ENCODE data around the gene FAM13A.
"Not testable (repeated sequence)": the region's sequence is repeated elsewhere in the genome, so short reads cannot be mapped to it uniquely, and the experiment has no call there.

DNA sequence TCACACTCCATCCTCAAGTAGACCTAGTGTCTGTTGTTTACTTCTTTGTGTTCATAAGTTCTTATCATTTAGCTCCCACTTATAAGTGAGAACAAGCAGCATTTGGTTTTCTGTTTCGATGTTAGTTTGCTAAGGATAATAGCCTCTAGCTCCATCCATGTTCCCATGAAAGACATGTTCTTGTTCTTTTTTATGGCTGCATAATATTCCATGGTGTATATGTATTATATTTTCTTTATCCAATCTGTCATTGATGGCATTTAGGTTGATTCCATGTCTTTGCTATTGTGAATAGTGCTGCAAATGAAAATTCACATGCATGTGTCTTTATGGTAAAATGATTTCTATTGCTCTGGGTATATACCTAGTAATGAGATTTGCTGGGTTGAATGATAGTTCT, 51.9 kb downstream of the FAM13A start:
- TF ChIP-seq, protein P1, sequence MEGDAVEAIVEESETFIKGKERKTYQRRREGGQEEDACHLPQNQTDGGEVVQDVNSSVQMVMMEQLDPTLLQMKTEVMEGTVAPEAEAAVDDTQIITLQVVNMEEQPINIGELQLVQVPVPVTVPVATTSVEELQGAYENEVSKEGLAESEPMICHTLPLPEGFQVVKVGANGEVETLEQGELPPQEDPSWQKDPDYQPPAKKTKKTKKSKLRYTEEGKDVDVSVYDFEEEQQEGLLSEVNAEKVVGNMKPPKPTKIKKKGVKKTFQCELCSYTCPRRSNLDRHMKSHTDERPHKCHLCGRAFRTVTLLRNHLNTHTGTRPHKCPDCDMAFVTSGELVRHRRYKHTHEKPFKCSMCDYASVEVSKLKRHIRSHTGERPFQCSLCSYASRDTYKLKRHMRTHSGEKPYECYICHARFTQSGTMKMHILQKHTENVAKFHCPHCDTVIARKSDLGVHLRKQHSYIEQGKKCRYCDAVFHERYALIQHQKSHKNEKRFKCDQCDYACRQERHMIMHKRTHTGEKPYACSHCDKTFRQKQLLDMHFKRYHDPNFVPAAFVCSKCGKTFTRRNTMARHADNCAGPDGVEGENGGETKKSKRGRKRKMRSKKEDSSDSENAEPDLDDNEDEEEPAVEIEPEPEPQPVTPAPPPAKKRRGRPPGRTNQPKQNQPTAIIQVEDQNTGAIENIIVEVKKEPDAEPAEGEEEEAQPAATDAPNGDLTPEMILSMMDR (IDR thresholded peaks at IDR 0.05; ENCODE audit: poor library complexity, severe bottlenecking): not testable (repeated sequence)
- TF ChIP-seq TAF1 (IDR thresholded peaks at IDR 0.05; ENCODE audit: low read depth); RAD21 (conservative IDR thresholded peaks at IDR 0.05); EZH2 (IDR thresholded peaks at IDR 0.05; ENCODE audit: borderline replicate concordance, insufficient read depth, low read length, poor library complexity, severe bottlenecking); MXI1 (conservative IDR thresholded peaks at IDR 0.05; ENCODE audit: poor library complexity, severe bottlenecking); SMC3 (conservative IDR thresholded peaks at IDR 0.05; ENCODE audit: poor library complexity); POLR2AphosphoS5 (IDR thresholded peaks at IDR 0.05): not testable (repeated sequence)
- TF ChIP-seq, protein P2, sequence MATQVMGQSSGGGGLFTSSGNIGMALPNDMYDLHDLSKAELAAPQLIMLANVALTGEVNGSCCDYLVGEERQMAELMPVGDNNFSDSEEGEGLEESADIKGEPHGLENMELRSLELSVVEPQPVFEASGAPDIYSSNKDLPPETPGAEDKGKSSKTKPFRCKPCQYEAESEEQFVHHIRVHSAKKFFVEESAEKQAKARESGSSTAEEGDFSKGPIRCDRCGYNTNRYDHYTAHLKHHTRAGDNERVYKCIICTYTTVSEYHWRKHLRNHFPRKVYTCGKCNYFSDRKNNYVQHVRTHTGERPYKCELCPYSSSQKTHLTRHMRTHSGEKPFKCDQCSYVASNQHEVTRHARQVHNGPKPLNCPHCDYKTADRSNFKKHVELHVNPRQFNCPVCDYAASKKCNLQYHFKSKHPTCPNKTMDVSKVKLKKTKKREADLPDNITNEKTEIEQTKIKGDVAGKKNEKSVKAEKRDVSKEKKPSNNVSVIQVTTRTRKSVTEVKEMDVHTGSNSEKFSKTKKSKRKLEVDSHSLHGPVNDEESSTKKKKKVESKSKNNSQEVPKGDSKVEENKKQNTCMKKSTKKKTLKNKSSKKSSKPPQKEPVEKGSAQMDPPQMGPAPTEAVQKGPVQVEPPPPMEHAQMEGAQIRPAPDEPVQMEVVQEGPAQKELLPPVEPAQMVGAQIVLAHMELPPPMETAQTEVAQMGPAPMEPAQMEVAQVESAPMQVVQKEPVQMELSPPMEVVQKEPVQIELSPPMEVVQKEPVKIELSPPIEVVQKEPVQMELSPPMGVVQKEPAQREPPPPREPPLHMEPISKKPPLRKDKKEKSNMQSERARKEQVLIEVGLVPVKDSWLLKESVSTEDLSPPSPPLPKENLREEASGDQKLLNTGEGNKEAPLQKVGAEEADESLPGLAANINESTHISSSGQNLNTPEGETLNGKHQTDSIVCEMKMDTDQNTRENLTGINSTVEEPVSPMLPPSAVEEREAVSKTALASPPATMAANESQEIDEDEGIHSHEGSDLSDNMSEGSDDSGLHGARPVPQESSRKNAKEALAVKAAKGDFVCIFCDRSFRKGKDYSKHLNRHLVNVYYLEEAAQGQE (IDR thresholded peaks at IDR 0.05; ENCODE audit: borderline replicate concordance): not testable (repeated sequence)
